Measurements from ENCODE around the gene NLRC4.
"Not testable (repeated sequence)": the region's sequence is repeated elsewhere in the genome, so short reads cannot be mapped to it uniquely, and the experiment has no call there.

Gene NLRC4

GRCh38 chr2:32277363-32277673 is 12.6 kb upstream of the NLRC4 start:
- no peak for ATAC-seq
- TF ChIP-seq ZNF565 (CRISPR knock-in tag; conservative IDR thresholded peaks at IDR 0.05; ENCODE audit: low read depth) (0 out of 2 replicates have a peak, but pooled peaks have one; percentile 10), ESRRG (CRISPR knock-in tag; IDR thresholded peaks at IDR 0.05) (0 out of 2 replicates have a peak, but pooled peaks have one; percentile 68), CSDC2 (CRISPR knock-in tag; IDR thresholded peaks at IDR 0.05) (no peak; the same call in 1 of the 2 replicates), TOX (CRISPR knock-in tag; IDR thresholded peaks at IDR 0.05; ENCODE audit: borderline replicate concordance) (no peak), SNAI2 (CRISPR knock-in tag; IDR thresholded peaks at IDR 0.05) (peak; percentile 75)

GRCh38 chr2:32275790-32276189 is 11.1 kb upstream of the NLRC4 start:
- not testable (repeated sequence) for ATAC-seq

- no peak for ATAC-seq
These were observed 9.6 kb upstream of the NLRC4 start for GRCh38 chr2:32274289-32274688.

GRCh38 chr2:32272279-32272678 is 7.6 kb upstream of the NLRC4 start:
- TF ChIP-seq CREB5 (CRISPR knock-in tag; IDR thresholded peaks at IDR 0.05; ENCODE audit: low read depth) (no peak), TOX (CRISPR knock-in tag; IDR thresholded peaks at IDR 0.05; ENCODE audit: borderline replicate concordance) (no peak), RARB (CRISPR knock-in tag; IDR thresholded peaks at IDR 0.05) (no peak)
- ATAC-seq = no peak

More at GRCh38 chr2:32274289-32274688, 9.6 kb upstream of the NLRC4 start:
- TF ChIP-seq ZFP30 (CRISPR knock-in tag; IDR thresholded peaks at IDR 0.05) (no peak), PATZ1 (CRISPR knock-in tag; IDR thresholded peaks at IDR 0.05; ENCODE audit: borderline replicate concordance) (no peak), CSDC2 (CRISPR knock-in tag; IDR thresholded peaks at IDR 0.05) (no peak), POU6F1 (CRISPR knock-in tag; IDR thresholded peaks at IDR 0.05; ENCODE audit: borderline replicate concordance, low read depth) (no peak), GLIS3 (CRISPR knock-in tag; IDR thresholded peaks at IDR 0.05) (no peak), ZNF70 (CRISPR knock-in tag; IDR thresholded peaks at IDR 0.05) (no peak), ZNF8 (CRISPR knock-in tag; IDR thresholded peaks at IDR 0.05) (no peak), RARB (CRISPR knock-in tag; IDR thresholded peaks at IDR 0.05) (no peak), TOX (CRISPR knock-in tag; IDR thresholded peaks at IDR 0.05; ENCODE audit: borderline replicate concordance) (no peak), BACH2 (CRISPR knock-in tag; IDR thresholded peaks at IDR 0.05; ENCODE audit: borderline replicate concordance) (no peak), SNAI2 (CRISPR knock-in tag; IDR thresholded peaks at IDR 0.05) (no peak), ZC3H10 (CRISPR knock-in tag; IDR thresholded peaks at IDR 0.05) (no peak), ISL1 (CRISPR knock-in tag; IDR thresholded peaks at IDR 0.05) (no peak), TCF4 (CRISPR knock-in tag; IDR thresholded peaks at IDR 0.05; ENCODE audit: borderline replicate concordance) (no peak), OSR1 (CRISPR knock-in tag; IDR thresholded peaks at IDR 0.05) (no peak)

GRCh38 chr2:32271063-32271462 is 6.4 kb upstream of the NLRC4 start:
- no peak for ATAC-seq
- TF ChIP-seq TSHZ2 (CRISPR knock-in tag; IDR thresholded peaks at IDR 0.05) (no peak), TOX (CRISPR knock-in tag; IDR thresholded peaks at IDR 0.05; ENCODE audit: borderline replicate concordance) (no peak), ZNF8 (CRISPR knock-in tag; IDR thresholded peaks at IDR 0.05) (no peak), ARNTL (CRISPR knock-in tag; IDR thresholded peaks at IDR 0.05; ENCODE audit: borderline replicate concordance, low read depth) (no peak), RARB (CRISPR knock-in tag; IDR thresholded peaks at IDR 0.05) (no peak), TCF4 (CRISPR knock-in tag; IDR thresholded peaks at IDR 0.05; ENCODE audit: borderline replicate concordance) (no peak), ZFP30 (CRISPR knock-in tag; IDR thresholded peaks at IDR 0.05) (no peak), ISL1 (CRISPR knock-in tag; IDR thresholded peaks at IDR 0.05) (no peak), BACH2 (CRISPR knock-in tag; IDR thresholded peaks at IDR 0.05; ENCODE audit: borderline replicate concordance) (no peak), ZNF70 (CRISPR knock-in tag; IDR thresholded peaks at IDR 0.05) (no peak), ZC3H10 (CRISPR knock-in tag; IDR thresholded peaks at IDR 0.05) (no peak), PPARA (CRISPR knock-in tag; IDR thresholded peaks at IDR 0.05; ENCODE audit: borderline replicate concordance) (no peak), SNAI2 (CRISPR knock-in tag; IDR thresholded peaks at IDR 0.05) (no peak)
